HG02973 (cell line): ENCODE data around the gene RARG.
"Not testable (repeated sequence)": the region's sequence is repeated elsewhere in the genome, so short reads cannot be mapped to it uniquely, and the experiment has no call there.

Source experiments
- ATAC-seq: cut with Tn5 transposase; IDR thresholded peaks from one replicate; pipeline ENCODE4 v1.9.1; 2021; ENCODE audit warnings: moderate library complexity; ENCODE audit not compliant: unreplicated experiment

The RARG gene

GRCh38 chr12:53173085-53173715 is 58.8 kb downstream of the RARG start:
- no peak for ATAC-seq

- ATAC-seq, result no peak
Measured at GRCh38 chr12:53172352-53172751, 59.7 kb downstream of the RARG start.

- ATAC-seq, result no peak
Measured at GRCh38 chr12:53171725-53172329, 60.2 kb downstream of the RARG start.

GRCh38 chr12:53170876-53171724 is 60.9 kb downstream of the RARG start:
- no peak for ATAC-seq

- no peak for ATAC-seq
Measured at GRCh38 chr12:53170215-53170614, 61.8 kb downstream of the RARG start.

GRCh38 chr12:53169644-53170043 is 62.4 kb downstream of the RARG start:
- ATAC-seq, result no peak

- ATAC-seq, result no peak
Measured at GRCh38 chr12:53166837-53167236, 65.2 kb downstream of the RARG start.

GRCh38 chr12:53163008-53163407 is 69.0 kb downstream of the RARG start:
- not testable (repeated sequence) for ATAC-seq

- no peak for ATAC-seq
Measured at GRCh38 chr12:53161119-53161911, 70.7 kb downstream of the RARG start.

GRCh38 chr12:53160673-53161072 is 71.3 kb downstream of the RARG start:
- no peak for ATAC-seq
